Mesodermal cell (in vitro differentiated cells): Measurements from ENCODE around the gene GRK6.
"Not testable (repeated sequence)": the region's sequence is repeated elsewhere in the genome, so short reads cannot be mapped to it uniquely, and the experiment has no call there.

Source experiments
- H3K27ac ChIP-seq: 2 replicates; pipeline ENCODE4 v1.7.0; 2013; ENCODE audit warnings: mild to moderate bottlenecking, low read depth, low read length, moderate library complexity; ENCODE audit not compliant: severe bottlenecking
- H3K36me3 ChIP-seq: 2 replicates; pipeline ENCODE4 v1.7.1; 2013; ENCODE audit warnings: mild to moderate bottlenecking, low read length, moderate library complexity; ENCODE audit not compliant: control insufficient read depth, insufficient read depth
- H3K4me1 ChIP-seq: one replicate; pipeline ENCODE4 v1.7.1; 2013; ENCODE audit warnings: mild to moderate bottlenecking, low read length; ENCODE audit not compliant: insufficient read depth, control insufficient read depth, poor library complexity, severe bottlenecking
- H3K4me3 ChIP-seq: 2 replicates; pipeline ENCODE4 v1.7.0; 2013; ENCODE audit warnings: low read length, control low read depth, mild to moderate bottlenecking; ENCODE audit not compliant: insufficient read depth, poor library complexity, severe bottlenecking; ENCODE audit errors: extremely low read depth
- H3K9me3 ChIP-seq: 2 replicates; pipeline ENCODE4 v1.7.1; 2013; ENCODE audit warnings: mild to moderate bottlenecking, low read length, moderate library complexity; ENCODE audit not compliant: control insufficient read depth
- WGBS, 2 experiments: methylation state at CpG; one replicate each; pipeline ENCODE4 v1.1.5; 2013; ENCODE audit warnings: missing lambda C conversion rate in 2 of 2; ENCODE audit not compliant: insufficient coverage in 2 of 2; 5-methylcytosine and 5-hydroxymethylcytosine counted together

The GRK6 gene

DNA sequence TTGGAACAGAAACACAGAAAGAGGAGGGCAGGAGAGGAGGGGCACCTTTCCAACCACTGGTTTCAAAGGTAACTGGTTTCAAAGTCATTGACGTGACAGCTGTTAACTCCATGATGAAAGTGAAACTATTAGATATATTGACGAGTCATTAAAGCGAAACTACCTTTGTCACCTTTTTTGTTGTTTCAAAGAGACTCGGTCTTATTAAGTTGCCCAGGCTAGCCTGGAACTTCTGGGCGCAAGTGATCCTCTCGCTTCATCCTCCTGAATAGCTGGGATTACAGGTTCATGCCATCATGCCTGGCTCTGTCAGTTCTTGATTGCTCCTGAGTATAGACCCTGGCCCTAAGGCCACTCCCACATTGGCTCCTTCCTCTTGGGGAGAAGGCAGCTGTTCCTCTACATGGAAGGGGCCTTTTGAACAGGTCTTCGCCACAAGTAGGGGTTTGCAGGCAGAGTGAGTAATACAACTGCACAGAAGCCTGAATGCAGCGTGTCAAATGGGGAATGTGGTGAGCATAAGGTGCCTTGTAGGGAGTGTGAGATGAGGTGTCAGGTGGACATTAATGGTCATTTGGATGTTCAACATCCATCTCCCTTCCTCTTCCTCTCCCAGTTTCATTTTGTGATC, 13.8 kb upstream of the GRK6 start:
- 97 to 98% methylated on average over 6 to 7 of the region's 8 CpGs for WGBS, 2 experiments
- H3K4me3 ChIP-seq, result no peak overlapping the region
- H3K4me1 ChIP-seq, result no peaks in the 10 kb centered on the region
- H3K36me3 ChIP-seq, result no peaks in the 10 kb centered on the region
- no peak overlapping the region for H3K27ac ChIP-seq
- no peaks in the 10 kb centered on the region for H3K9me3 ChIP-seq

DNA sequence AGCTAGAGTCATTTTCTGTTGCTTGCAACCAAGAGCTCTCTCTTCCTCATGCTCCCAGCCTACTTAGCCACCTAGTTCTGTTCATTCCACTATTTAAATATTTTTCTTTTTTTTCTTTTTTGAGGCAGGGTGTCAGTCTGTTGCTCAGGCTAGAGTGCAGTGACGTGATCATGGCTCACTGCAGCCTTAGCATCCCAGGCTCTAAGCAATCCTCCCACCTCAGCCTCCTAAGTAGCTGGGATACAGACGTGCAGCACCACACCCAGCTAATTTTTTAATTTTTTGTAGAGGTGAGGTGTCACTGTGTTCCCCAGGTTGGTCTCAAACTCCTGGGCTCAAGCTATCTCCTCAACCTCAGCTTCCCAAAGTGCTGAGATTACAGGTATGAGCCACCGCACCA, 12.0 kb upstream of the GRK6 start:
- WGBS, 2 experiments, result 88 to 92% methylated on average over 1 to 2 of the region's 3 CpGs
- Histone ChIP-seq H3K4me1 (no peaks in the 10 kb centered on the region), H3K27ac (no peak overlapping the region), H3K4me3 (no peak overlapping the region), H3K9me3 (no peaks in the 10 kb centered on the region), H3K36me3 (no peaks in the 10 kb centered on the region)

DNA sequence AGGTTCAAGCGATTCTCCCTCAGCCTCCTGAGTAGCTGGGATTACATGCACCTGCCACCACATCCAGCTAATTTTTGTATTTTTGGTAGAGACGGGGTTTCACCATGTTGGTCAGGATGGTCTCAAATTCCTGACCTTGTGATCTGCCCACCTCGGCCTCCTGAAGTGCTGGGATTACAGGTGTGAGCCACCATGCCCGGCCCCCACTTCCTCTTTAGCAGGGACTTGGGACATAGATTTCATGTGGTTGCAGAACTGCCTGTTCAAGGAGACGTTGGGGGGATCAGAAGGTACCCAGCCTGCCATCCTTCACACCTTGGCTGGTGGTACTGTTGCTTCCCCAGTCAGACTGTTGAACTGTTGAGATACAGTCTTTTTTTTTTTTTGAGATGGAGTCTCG, 9.4 kb upstream of the GRK6 start:
- not testable (repeated sequence) for H3K36me3 ChIP-seq, H3K4me1 ChIP-seq, H3K4me3 ChIP-seq, H3K9me3 ChIP-seq, H3K27ac ChIP-seq
- WGBS, 2 experiments, result 83 to 87% methylated on average over 5 of the region's 6 CpGs

DNA sequence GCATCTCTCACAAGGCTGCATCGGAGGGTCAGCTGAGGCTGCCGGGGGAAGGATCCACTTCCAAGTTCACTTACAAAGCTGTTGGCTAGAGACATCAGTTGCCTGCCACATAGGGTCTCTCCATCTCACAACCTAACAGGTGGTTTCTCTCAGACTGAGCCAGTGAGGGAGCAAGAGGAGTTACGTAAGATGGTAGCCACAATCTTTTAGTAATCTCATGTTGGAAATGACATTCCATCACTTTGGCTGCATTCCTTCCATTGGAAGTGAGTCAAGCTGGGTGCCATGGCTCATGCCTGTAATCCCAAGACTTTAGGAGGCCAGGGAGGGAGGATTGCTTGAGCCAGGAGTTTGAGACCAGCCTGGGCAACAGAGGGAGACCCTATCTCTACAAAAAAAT, 7.4 kb upstream of the GRK6 start:
- H3K4me1 ChIP-seq, result no peaks in the 10 kb centered on the region
- 86 to 100% methylated on average over 3 of the region's 3 CpGs for WGBS, 2 experiments

DNA sequence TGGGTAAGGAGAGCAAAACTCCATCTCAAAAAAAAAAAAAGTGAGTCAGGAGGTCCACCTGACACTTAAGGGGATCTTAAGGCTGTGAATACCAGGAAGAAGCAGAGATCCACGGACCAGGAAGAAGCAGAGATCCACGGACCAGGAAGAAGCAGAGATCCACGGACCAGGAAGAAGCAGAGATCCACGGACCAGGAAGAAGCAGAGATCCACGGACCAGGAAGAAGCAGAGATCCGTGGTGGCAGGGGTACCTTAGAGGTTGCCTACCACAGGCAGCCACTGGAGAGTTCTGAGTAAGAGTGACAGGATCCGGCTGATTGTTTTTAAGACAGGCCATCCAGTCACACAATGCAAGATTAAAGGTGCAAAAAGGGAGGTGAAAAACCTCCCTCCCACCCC, 6.0 kb upstream of the GRK6 start:
- H3K27ac ChIP-seq, H3K36me3 ChIP-seq, H3K4me1 ChIP-seq, H3K9me3 ChIP-seq, H3K4me3 ChIP-seq: not testable (repeated sequence)
- WGBS, 2 experiments, result 80 to 94% methylated on average over 4 to 6 of the region's 7 CpGs

More for the DNA sequence above, 7.4 kb upstream of the GRK6 start:
- H3K4me3 ChIP-seq, result no peak overlapping the region
- H3K36me3 ChIP-seq, result no peaks in the 10 kb centered on the region
- no peak overlapping the region for H3K27ac ChIP-seq
- H3K9me3 ChIP-seq, result no peaks in the 10 kb centered on the region

DNA sequence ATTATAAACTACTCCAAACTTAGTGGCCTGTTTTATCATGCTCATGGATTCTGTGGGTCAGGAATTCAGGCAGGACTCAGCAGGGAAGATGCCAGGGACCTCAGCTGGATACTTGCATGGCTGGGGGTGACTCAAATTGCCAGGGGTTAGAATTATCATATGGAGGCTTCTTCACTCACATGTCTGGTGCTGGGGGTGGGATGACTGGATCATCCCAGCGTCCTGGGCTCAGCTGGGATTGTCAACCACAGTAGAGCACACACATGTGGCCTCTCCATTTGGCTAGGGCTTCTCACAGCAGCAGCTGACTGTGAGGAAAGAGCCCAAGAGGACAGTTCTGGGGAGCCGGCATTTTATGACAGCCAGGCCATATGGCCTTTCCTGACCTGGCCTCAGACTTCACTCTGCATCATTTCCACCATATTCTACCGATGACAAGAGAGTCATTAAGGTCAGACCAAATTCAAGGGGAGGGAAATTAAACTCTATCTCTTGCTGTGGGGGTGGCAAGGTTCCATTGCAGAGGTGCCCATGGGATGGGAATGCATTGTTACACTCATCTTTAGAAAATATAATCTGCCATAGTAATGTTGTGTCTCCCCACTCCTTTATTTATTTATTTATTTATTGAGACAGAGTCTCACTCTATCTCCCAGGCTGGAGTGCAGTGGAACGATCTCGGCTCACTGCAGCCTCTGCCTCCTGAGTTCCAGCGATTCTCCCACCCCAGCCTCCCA, 5.2 kb upstream of the GRK6 start:
- 94% methylated on average over 4 of the region's 6 CpGs; no CpG with 5 or more reads in 1 of the 2 experiments for WGBS, 2 experiments
- no peak overlapping the region for H3K27ac ChIP-seq
- no peaks in the 10 kb centered on the region for H3K9me3 ChIP-seq
- H3K36me3 ChIP-seq, result no peaks in the 10 kb centered on the region
- peaks cover 6% of the 10 kb centered on the region for H3K4me1 ChIP-seq
- no peak overlapping the region for H3K4me3 ChIP-seq

DNA sequence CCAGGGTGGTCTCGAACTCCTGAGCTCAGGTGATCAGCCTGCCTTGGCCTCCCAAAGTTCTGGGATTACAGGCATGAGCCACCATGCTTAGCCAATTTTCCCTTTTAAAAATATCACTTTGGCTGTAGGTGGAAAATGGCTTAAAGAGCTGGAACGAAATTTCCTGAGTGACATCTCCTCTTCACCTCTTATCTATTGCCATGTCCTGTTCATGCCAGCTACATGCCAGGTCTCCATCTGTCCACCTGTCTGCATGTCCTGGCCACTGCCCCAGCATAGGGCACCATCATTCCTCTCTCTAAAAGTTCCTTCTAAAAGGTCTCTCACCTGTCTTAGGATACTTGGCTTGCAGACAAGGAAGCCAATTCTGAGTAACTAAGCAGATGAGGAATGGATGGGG, 2.8 kb upstream of the GRK6 start:
- 75 to 84% methylated on average over 1 to 2 of the region's 2 CpGs for WGBS, 2 experiments
- Histone ChIP-seq H3K36me3 (no peaks in the 10 kb centered on the region), H3K4me1 (peaks cover 7% of the 10 kb centered on the region), H3K27ac (no peak overlapping the region), H3K9me3 (no peaks in the 10 kb centered on the region), H3K4me3 (no peak overlapping the region)

DNA sequence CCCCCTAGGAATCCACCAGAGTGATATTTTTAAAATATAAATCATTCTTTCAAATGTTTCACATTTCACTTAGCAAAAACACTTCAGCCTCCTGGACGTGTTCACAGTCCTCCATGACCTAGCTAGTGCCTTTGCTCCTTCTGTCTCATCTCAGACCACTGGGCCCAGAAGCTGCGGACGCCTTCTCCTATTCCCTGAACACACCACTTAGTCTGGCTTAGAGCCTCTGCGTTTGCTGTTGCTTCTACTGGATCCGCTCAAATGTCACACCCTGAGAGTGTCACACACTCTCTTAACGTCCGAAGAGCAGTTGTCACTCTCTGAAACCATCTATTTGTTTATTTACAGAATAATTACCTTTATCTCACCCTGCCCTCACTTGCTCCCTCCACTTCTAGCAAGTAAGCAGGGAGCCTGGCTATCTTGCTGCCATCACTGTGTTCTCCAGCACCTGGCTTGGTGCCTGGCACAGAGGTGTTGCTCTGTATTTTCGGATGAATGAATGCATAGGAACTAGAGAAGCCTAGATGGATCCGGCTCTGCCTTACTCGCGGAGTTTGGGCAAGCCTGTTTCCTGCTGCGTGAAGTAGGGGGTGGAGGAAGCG, 1.2 kb upstream of the GRK6 start:
- Histone ChIP-seq H3K9me3 (no peaks in the 10 kb centered on the region), H3K4me1 (peaks cover 17% of the 10 kb centered on the region), H3K27ac (peak overlapping the region; percentile 96), H3K4me3 (peak overlapping the region; percentile 54), H3K36me3 (peaks cover 7% of the 10 kb centered on the region)
- 67 to 68% methylated on average over 9 to 12 of the region's 13 CpGs for WGBS, 2 experiments

DNA sequence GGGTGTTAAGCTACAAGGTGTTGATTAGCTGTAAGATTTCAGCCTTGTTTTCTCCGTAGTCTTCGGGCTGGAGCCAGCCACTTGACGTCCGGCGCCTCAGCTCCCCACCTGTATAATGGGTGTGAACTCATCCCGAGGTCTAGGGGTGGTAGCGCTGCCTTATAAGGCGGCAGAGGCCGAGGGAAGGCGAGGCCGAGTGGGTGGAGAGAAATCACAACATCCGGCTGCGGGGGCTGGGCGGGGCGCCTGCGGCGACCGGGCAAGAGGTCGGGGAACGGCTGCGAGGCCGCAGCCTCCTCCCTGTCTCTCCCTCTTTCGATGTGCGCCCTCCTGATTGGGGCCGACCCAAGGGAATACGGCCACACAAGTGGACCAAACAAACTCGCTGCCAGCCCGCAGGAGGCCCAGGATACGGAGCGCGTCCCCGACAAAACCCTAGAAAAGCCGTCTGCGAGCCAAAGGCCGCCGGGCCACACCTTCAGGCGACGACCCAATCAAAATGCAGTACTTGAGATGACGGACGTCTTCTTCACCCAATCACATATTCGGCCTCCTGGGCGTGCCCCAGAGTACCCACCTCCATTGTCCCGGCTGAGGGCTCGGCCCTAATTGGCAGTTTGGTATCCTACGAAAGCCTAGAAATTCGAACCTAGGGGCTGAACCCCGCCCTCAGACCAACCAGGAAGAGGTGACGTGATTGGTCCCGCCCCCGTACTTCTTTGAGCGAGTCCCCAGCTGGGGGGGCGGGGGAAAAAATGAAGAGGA, 493 bp upstream of the GRK6 start:
- no peaks in the 10 kb centered on the region for H3K9me3 ChIP-seq
- H3K4me1 ChIP-seq, result peaks cover 17% of the 10 kb centered on the region
- WGBS, 2 experiments, result 1 to 2% methylated on average over 36 to 51 of the region's 52 CpGs
- H3K36me3 ChIP-seq, result peaks cover 13% of the 10 kb centered on the region
- H3K27ac ChIP-seq, result peak overlapping the region; percentile 96
- H3K4me3 ChIP-seq, result peak overlapping the region; percentile 54

DNA sequence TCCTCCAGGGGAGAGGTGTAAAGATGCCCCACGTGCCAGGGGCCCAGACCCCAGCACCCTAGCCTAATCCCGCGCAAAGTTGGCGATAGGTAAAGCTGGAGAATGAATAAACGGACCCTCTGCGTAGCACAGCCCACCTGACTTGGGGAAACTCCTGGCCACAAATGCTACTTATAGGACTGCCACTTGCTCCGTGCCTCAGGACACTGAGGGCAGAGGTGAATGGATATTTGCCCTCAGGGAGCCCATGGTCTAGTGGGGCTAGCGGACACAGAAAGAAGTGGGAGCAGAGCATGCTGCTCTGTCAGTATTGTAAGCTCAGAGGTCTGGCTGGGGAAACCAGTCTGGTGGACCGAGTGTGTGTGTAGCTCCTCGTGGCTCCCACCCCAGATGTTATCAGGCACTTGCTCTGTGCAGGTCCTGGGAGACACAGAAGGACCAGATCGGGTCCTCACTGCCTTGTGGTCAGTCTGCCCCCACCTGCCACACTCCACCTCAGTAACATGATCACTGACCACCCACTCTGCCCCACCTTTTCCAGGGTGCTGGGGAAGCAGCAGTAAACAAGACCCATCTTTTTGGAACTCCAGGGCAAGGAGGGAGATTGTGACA, 841 bp downstream of the GRK6 start:
- 33 to 36% methylated on average over 10 to 11 of the region's 11 CpGs for WGBS, 2 experiments
- peak overlapping the region; percentile 76 for H3K4me3 ChIP-seq
- H3K4me1 ChIP-seq, result peaks cover 17% of the 10 kb centered on the region
- peaks cover 25% of the 10 kb centered on the region for H3K36me3 ChIP-seq
- H3K9me3 ChIP-seq, result no peaks in the 10 kb centered on the region
- no peak overlapping the region for H3K27ac ChIP-seq
